HEK293 (cell line): ENCODE data around the gene GNG7.
A peak's percentile ranks its signal among the peaks of the same experiment; 100 is the strongest.

Experiments
- KLF9 ChIP-seq: fragments of 450-650 bp; formaldehyde crosslinking; IDR thresholded peaks from 2 replicates; pipeline ENCODE4 v1.5.1; 2016; ENCODE audit warnings: missing biosample characterization, missing genetic modification characterization, low read depth
- SP2 ChIP-seq: fragments of 450-650 bp; formaldehyde crosslinking; IDR thresholded peaks from 2 replicates; pipeline ENCODE4 v1.5.1; 2016; ENCODE audit warnings: missing biosample characterization, missing genetic modification characterization
- ZNF10 ChIP-seq: fragments of 450-650 bp; formaldehyde crosslinking; IDR thresholded peaks from 2 replicates; pipeline ENCODE4 v1.5.1; 2017; ENCODE audit warnings: missing biosample characterization, missing genetic modification characterization
- ZNF114 ChIP-seq: fragments of 450-650 bp; formaldehyde crosslinking; IDR thresholded peaks from 2 replicates; pipeline ENCODE4 v1.5.0; 2017; ENCODE audit warnings: missing biosample characterization, missing genetic modification characterization
- ZNF146 ChIP-seq: fragments of 450-650 bp; formaldehyde crosslinking; IDR thresholded peaks from 2 replicates; pipeline ENCODE4 v1.5.1; 2016; ENCODE audit warnings: missing biosample characterization, missing genetic modification characterization
- ZNF174 ChIP-seq: fragments of 450-650 bp; formaldehyde crosslinking; IDR thresholded peaks from 2 replicates; pipeline ENCODE4 v1.5.0; 2017; ENCODE audit warnings: missing biosample characterization, mild to moderate bottlenecking, missing genetic modification characterization
- ZNF202 ChIP-seq: fragments of 450-650 bp; formaldehyde crosslinking; IDR thresholded peaks from 2 replicates; pipeline ENCODE4 v1.5.1; 2016; ENCODE audit warnings: missing biosample characterization, missing genetic modification characterization, borderline replicate concordance
- ZNF23 ChIP-seq: fragments of 450-650 bp; formaldehyde crosslinking; IDR thresholded peaks from 2 replicates; pipeline ENCODE4 v1.5.1; 2016; ENCODE audit warnings: missing biosample characterization, missing genetic modification characterization, borderline replicate concordance
- ZNF266 ChIP-seq: fragments of 450-650 bp; formaldehyde crosslinking; IDR thresholded peaks from 2 replicates; pipeline ENCODE4 v1.5.1; 2016; ENCODE audit warnings: missing biosample characterization, missing genetic modification characterization, low read depth
- ZNF311 ChIP-seq: fragments of 450-650 bp; formaldehyde crosslinking; IDR thresholded peaks from 2 replicates; pipeline ENCODE4 v1.5.1; 2017; ENCODE audit warnings: missing biosample characterization, missing genetic modification characterization, borderline replicate concordance
- ZNF341 ChIP-seq: fragments of 450-650 bp; formaldehyde crosslinking; IDR thresholded peaks from 2 replicates; pipeline ENCODE4; 2016; ENCODE audit warnings: low read depth, missing biosample characterization, missing genetic modification characterization
- ZNF391 ChIP-seq: fragments of 450-650 bp; formaldehyde crosslinking; IDR thresholded peaks from 2 replicates; pipeline ENCODE4 v1.5.1; 2016; ENCODE audit warnings: low read depth, missing biosample characterization, missing genetic modification characterization, borderline replicate concordance
- ZNF416 ChIP-seq: fragments of 450-650 bp; formaldehyde crosslinking; IDR thresholded peaks from 2 replicates; pipeline ENCODE4 v1.5.1; 2016; ENCODE audit warnings: missing biosample characterization, missing genetic modification characterization
- ZNF423 ChIP-seq: fragments of 450-650 bp; formaldehyde crosslinking; IDR thresholded peaks from 2 replicates; pipeline ENCODE4 v1.5.1; 2016; ENCODE audit warnings: missing biosample characterization, missing genetic modification characterization
- ZNF48 ChIP-seq: fragments of 450-650 bp; formaldehyde crosslinking; IDR thresholded peaks from 2 replicates; pipeline ENCODE4 v1.5.1; 2016; ENCODE audit warnings: missing biosample characterization, missing genetic modification characterization
- ZNF529 ChIP-seq: fragments of 450-650 bp; formaldehyde crosslinking; IDR thresholded peaks from 2 replicates; pipeline ENCODE4 v1.5.1; 2017; ENCODE audit warnings: missing genetic modification characterization, missing biosample characterization; ENCODE audit not compliant: insufficient replicate concordance
- ZNF530 ChIP-seq: fragments of 450-650 bp; formaldehyde crosslinking; IDR thresholded peaks from 2 replicates; pipeline ENCODE4 v1.5.1; 2016; ENCODE audit warnings: low read depth, missing biosample characterization, missing genetic modification characterization
- ZNF544 ChIP-seq: fragments of 450-650 bp; formaldehyde crosslinking; IDR thresholded peaks from 2 replicates; pipeline ENCODE4 v1.5.0; 2017; ENCODE audit warnings: missing biosample characterization, missing genetic modification characterization
- ZNF707 ChIP-seq: fragments of 450-650 bp; formaldehyde crosslinking; IDR thresholded peaks from 2 replicates; pipeline ENCODE4 v1.5.1; 2016; ENCODE audit warnings: missing biosample characterization, missing genetic modification characterization
- ZNF747 ChIP-seq: fragments of 450-650 bp; formaldehyde crosslinking; IDR thresholded peaks from 2 replicates; pipeline ENCODE4 v1.5.1; 2016; ENCODE audit warnings: missing biosample characterization, missing genetic modification characterization
- ZNF776 ChIP-seq: fragments of 450-650 bp; formaldehyde crosslinking; IDR thresholded peaks from 2 replicates; pipeline ENCODE4 v1.5.0; 2017; ENCODE audit warnings: missing biosample characterization, missing genetic modification characterization, borderline replicate concordance
- ZNF791 ChIP-seq: fragments of 450-650 bp; formaldehyde crosslinking; IDR thresholded peaks from 2 replicates; pipeline ENCODE4 v1.5.1; 2016; ENCODE audit warnings: missing biosample characterization, missing genetic modification characterization
- ZNF830 ChIP-seq: fragments of 450-650 bp; IDR thresholded peaks from 2 replicates; pipeline ENCODE4 v1.5.0; 2018; ENCODE audit warnings: missing biosample characterization, missing genetic modification characterization, low read depth, mild to moderate bottlenecking, moderate library complexity
- ZSCAN16 ChIP-seq: fragments of 450-650 bp; formaldehyde crosslinking; IDR thresholded peaks from 2 replicates; pipeline ENCODE4 v1.5.1; 2016; ENCODE audit warnings: missing biosample characterization, missing genetic modification characterization
- ZSCAN23 ChIP-seq: fragments of 450-650 bp; formaldehyde crosslinking; IDR thresholded peaks from 2 replicates; pipeline ENCODE4 v1.5.1; 2016; ENCODE audit warnings: missing biosample characterization, missing genetic modification characterization
- ZXDB ChIP-seq: fragments of 450-650 bp; formaldehyde crosslinking; IDR thresholded peaks from 2 replicates; pipeline ENCODE4 v1.5.1; 2016; ENCODE audit warnings: missing biosample characterization, missing genetic modification characterization
- TF ChIP-seq, protein P1 (sequence below): fragments of 450-650 bp; IDR thresholded peaks from 2 replicates; pipeline ENCODE4 v1.5.1; 2018; ENCODE audit warnings: missing biosample characterization, mild to moderate bottlenecking, missing genetic modification characterization
- TF ChIP-seq, protein P2 (sequence below): fragments of 450-650 bp; formaldehyde crosslinking; IDR thresholded peaks from 2 replicates; pipeline ENCODE4 v1.5.1; 2016; ENCODE audit warnings: missing biosample characterization, missing genetic modification characterization
- TF ChIP-seq, protein P3 (sequence below): fragments of 450-650 bp; formaldehyde crosslinking; IDR thresholded peaks from 2 replicates; pipeline ENCODE4 v1.5.1; 2016; ENCODE audit warnings: missing biosample characterization, missing genetic modification characterization
- TF ChIP-seq, protein P4 (sequence below): fragments of 450-650 bp; formaldehyde crosslinking; IDR thresholded peaks from 2 replicates; pipeline ENCODE4 v1.5.1; 2016; ENCODE audit warnings: missing biosample characterization, missing genetic modification characterization
- TF ChIP-seq, protein P5 (sequence below): fragments of 450-650 bp; formaldehyde crosslinking; IDR thresholded peaks from 2 replicates; pipeline ENCODE4 v1.5.1; 2017; ENCODE audit warnings: missing biosample characterization, mild to moderate bottlenecking, missing genetic modification characterization, moderate library complexity
- TF ChIP-seq, protein P6 (sequence below): sonication (generic); formaldehyde crosslinking; IDR thresholded peaks from 2 replicates; pipeline ENCODE4 v1.8.1; 2022; ENCODE audit warnings: mild to moderate bottlenecking, moderate library complexity, missing genetic modification reagents

The GNG7 gene

DNA sequence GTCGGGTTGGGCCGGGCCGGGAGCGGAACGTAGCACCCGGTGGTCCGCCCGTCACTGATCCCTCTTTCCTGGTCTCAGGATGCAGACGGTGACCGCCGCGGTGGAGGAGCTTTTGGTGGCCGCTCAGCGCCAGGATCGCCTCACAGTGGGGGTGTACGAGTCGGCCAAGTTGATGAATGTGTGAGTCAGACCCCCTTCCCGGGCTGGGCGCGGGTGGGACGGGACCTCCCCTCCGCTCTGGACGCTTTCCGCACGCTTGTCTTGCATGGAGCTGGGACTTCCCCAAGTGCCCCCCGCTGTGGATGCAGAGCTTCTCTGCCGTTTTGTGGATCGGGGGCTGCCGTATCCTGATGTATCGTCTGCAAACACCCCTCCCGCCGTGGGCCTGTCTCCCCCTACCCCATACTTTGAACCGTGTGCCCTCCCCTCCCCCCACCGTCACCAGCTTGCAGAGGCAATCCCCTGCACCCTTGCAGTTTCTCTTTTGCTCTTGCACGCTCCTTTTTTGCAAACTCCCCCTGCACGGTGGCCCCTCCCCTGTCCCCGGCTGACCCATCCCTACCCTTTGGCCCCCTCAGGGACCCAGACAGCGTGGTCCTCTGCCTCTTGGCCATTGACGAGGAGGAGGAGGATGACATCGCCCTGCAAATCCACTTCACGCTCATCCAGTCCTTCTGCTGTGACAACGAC is 225.9 kb downstream of the GNG7 start (continued):
- TF ChIP-seq, protein P1, sequence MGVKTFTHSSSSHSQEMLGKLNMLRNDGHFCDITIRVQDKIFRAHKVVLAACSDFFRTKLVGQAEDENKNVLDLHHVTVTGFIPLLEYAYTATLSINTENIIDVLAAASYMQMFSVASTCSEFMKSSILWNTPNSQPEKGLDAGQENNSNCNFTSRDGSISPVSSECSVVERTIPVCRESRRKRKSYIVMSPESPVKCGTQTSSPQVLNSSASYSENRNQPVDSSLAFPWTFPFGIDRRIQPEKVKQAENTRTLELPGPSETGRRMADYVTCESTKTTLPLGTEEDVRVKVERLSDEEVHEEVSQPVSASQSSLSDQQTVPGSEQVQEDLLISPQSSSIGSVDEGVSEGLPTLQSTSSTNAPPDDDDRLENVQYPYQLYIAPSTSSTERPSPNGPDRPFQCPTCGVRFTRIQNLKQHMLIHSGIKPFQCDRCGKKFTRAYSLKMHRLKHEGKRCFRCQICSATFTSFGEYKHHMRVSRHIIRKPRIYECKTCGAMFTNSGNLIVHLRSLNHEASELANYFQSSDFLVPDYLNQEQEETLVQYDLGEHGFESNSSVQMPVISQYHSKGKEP (tag by site-specific recombination): no peak
- TF ChIP-seq ZNF707 (no peak), KLF9 (tag by site-specific recombination) (0 out of 2 replicates have a peak, but pooled peaks have one; percentile 11), ZNF416 (tag by site-specific recombination) (no peak), ZNF423 (tag by site-specific recombination) (no peak), ZNF10 (tag by site-specific recombination) (0 out of 2 replicates have a peak, but pooled peaks have one; percentile 14), ZNF391 (no peak), ZNF747 (no peak), ZNF544 (no peak), ZNF530 (no peak), ZNF529 (no peak), ZXDB (tag by site-specific recombination) (0 out of 2 replicates have a peak, but pooled peaks have one; percentile 11), ZNF23 (tag by site-specific recombination) (no peak), ZNF776 (no peak), ZNF114 (tag by site-specific recombination) (no peak), ZNF341 (tag by site-specific recombination) (no peak), ZSCAN23 (tag by site-specific recombination) (no peak), ZNF202 (tag by site-specific recombination) (no peak), ZNF146 (no peak), ZSCAN16 (tag by site-specific recombination) (no peak), ZNF266 (tag by site-specific recombination) (no peak), ZNF791 (tag by site-specific recombination) (no peak), ZNF830 (tag by site-specific recombination) (no peak), ZNF311 (tag by site-specific recombination) (no peak), ZNF174 (tag by site-specific recombination) (no peak), SP2 (tag by site-specific recombination) (peak; percentile 38; the same call in 1 of the 2 replicates), ZNF48 (tag by site-specific recombination) (no peak)
- TF ChIP-seq, protein P2, sequence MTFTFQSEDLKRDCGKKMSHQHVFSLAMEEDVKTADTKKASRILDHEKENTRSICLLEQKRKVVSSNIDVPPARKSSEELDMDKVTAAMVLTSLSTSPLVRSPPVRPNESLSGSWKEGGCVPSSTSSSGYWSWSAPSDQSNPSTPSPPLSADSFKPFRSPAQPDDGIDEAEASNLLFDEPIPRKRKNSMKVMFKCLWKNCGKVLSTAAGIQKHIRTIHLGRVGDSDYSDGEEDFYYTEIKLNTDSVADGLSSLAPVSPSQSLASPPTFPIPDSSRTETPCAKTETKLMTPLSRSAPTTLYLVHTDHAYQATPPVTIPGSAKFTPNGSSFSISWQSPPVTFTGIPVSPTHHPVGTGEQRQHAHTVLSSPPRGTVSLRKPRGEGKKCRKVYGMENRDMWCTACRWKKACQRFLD (tag by site-specific recombination): no peak
- TF ChIP-seq, protein P3, sequence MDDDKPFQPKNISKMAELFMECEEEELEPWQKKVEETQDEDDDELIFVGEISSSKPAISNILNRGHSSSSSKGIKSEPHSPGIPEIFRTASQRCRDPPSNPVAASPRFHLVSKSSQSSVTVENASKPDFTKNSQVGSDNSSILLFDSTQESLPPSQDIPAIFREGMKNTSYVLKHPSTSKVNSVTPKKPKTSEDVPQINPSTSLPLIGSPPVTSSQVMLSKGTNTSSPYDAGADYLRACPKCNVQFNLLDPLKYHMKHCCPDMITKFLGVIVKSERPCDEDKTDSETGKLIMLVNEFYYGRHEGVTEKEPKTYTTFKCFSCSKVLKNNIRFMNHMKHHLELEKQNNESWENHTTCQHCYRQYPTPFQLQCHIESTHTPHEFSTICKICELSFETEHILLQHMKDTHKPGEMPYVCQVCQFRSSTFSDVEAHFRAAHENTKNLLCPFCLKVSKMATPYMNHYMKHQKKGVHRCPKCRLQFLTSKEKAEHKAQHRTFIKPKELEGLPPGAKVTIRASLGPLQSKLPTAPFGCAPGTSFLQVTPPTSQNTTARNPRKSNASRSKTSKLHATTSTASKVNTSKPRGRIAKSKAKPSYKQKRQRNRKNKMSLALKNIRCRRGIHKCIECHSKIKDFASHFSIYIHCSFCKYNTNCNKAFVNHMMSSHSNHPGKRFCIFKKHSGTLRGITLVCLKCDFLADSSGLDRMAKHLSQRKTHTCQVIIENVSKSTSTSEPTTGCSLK (tag by site-specific recombination): no peak
- TF ChIP-seq, protein P4, sequence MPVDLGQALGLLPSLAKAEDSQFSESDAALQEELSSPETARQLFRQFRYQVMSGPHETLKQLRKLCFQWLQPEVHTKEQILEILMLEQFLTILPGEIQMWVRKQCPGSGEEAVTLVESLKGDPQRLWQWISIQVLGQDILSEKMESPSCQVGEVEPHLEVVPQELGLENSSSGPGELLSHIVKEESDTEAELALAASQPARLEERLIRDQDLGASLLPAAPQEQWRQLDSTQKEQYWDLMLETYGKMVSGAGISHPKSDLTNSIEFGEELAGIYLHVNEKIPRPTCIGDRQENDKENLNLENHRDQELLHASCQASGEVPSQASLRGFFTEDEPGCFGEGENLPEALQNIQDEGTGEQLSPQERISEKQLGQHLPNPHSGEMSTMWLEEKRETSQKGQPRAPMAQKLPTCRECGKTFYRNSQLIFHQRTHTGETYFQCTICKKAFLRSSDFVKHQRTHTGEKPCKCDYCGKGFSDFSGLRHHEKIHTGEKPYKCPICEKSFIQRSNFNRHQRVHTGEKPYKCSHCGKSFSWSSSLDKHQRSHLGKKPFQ (tag by site-specific recombination): no peak
- TF ChIP-seq, protein P5, sequence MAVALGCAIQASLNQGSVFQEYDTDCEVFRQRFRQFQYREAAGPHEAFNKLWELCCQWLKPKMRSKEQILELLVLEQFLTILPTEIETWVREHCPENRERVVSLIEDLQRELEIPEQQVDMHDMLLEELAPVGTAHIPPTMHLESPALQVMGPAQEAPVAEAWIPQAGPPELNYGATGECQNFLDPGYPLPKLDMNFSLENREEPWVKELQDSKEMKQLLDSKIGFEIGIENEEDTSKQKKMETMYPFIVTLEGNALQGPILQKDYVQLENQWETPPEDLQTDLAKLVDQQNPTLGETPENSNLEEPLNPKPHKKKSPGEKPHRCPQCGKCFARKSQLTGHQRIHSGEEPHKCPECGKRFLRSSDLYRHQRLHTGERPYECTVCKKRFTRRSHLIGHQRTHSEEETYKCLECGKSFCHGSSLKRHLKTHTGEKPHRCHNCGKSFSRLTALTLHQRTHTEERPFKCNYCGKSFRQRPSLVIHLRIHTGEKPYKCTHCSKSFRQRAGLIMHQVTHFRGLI: 0 out of 2 replicates have a peak, but pooled peaks have one; percentile 22
- TF ChIP-seq, protein P6, sequence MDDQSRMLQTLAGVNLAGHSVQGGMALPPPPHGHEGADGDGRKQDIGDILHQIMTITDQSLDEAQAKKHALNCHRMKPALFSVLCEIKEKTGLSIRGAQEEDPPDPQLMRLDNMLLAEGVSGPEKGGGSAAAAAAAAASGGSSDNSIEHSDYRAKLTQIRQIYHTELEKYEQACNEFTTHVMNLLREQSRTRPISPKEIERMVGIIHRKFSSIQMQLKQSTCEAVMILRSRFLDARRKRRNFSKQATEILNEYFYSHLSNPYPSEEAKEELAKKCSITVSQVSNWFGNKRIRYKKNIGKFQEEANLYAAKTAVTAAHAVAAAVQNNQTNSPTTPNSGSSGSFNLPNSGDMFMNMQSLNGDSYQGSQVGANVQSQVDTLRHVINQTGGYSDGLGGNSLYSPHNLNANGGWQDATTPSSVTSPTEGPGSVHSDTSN (CRISPR knock-in tag): no peak
